Endothelial cell of umbilical vein (primary cell): ENCODE results near the gene ITGB1.

Source experiments
- EZH2 ChIP-seq: IDR thresholded peaks from 2 replicates; pipeline ENCODE4 v1.6.1; 2012; ENCODE audit warnings: borderline replicate concordance, low read depth, mild to moderate bottlenecking, moderate library complexity, low read length, inconsistent platforms; ENCODE audit not compliant: severe bottlenecking
- GATA2 ChIP-seq: IDR thresholded peaks from 2 replicates; pipeline ENCODE4 v1.7.0; 2011; ENCODE audit warnings: low read depth, mild to moderate bottlenecking, moderate library complexity, mixed read lengths, low read length; ENCODE audit not compliant: insufficient read length, insufficient read depth
- MYC ChIP-seq: IDR thresholded peaks from one replicate; pipeline ENCODE4 v1.6.1; 2011; ENCODE audit warnings: mild to moderate bottlenecking, low read depth, low read length
- POLR2A ChIP-seq: IDR thresholded peaks from 2 replicates; pipeline ENCODE4 v1.6.1; 2012; ENCODE audit warnings: low read depth, mild to moderate bottlenecking, control low read depth, low read length
- POLR2AphosphoS5 ChIP-seq: IDR thresholded peaks from 2 replicates; pipeline ENCODE4 v1.6.1; 2012; ENCODE audit warnings: low read depth, mild to moderate bottlenecking, control low read depth, low read length, moderate library complexity; ENCODE audit not compliant: insufficient read depth
- TF ChIP-seq, protein P1 (sequence below), 2 donors: IDR thresholded peaks; 1 replicate in 1 of 2; 2 replicates in 1 of 2; pipeline ENCODE4 v1.5.1; 2011; ENCODE audit warnings: low read length in 2 of 2, mild to moderate bottlenecking in 2 of 2, moderate library complexity in 2 of 2, control low read depth in 1 of 2, inconsistent platforms in 1 of 2, low read depth in 1 of 2; ENCODE audit not compliant: insufficient read depth in 1 of 2; ENCODE audit errors: extremely low read depth in 1 of 2
- TF ChIP-seq, protein P2 (sequence below): IDR thresholded peaks from 2 replicates; pipeline ENCODE4 v1.6.1; 2011; ENCODE audit not compliant: insufficient read depth, insufficient read length

DNA sequence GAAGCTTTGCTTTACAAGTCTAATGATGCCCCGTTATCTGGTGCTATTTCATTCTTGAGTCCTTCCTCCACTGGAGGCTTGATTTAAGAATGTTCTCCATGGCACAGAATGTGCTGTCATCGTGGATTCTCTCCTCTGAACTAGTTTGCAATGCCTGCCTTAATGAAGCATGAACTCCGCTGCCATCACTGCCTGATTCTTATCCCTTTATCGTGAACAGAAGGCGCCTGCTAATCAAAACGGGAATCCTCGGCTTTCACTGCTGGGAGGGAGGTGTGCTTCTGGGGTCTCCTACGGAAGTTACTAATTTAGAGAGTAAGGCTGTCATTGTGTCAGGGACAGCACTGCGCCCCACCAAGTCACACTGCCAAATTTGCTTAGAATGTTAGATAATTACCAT is 56.2 kb downstream of the ITGB1 start:
- TF ChIP-seq, protein P1, sequence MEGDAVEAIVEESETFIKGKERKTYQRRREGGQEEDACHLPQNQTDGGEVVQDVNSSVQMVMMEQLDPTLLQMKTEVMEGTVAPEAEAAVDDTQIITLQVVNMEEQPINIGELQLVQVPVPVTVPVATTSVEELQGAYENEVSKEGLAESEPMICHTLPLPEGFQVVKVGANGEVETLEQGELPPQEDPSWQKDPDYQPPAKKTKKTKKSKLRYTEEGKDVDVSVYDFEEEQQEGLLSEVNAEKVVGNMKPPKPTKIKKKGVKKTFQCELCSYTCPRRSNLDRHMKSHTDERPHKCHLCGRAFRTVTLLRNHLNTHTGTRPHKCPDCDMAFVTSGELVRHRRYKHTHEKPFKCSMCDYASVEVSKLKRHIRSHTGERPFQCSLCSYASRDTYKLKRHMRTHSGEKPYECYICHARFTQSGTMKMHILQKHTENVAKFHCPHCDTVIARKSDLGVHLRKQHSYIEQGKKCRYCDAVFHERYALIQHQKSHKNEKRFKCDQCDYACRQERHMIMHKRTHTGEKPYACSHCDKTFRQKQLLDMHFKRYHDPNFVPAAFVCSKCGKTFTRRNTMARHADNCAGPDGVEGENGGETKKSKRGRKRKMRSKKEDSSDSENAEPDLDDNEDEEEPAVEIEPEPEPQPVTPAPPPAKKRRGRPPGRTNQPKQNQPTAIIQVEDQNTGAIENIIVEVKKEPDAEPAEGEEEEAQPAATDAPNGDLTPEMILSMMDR (IDR thresholded peaks at IDR 0.05; ENCODE audit: extremely low read depth in 1 of 2, insufficient read depth in 1 of 2, low read depth in 1 of 2, low read length in 2 of 2), result no peak
- TF ChIP-seq EZH2, result no peak
- no peak for TF ChIP-seq POLR2AphosphoS5
- TF ChIP-seq MYC, result no peak
- TF ChIP-seq, protein P2, sequence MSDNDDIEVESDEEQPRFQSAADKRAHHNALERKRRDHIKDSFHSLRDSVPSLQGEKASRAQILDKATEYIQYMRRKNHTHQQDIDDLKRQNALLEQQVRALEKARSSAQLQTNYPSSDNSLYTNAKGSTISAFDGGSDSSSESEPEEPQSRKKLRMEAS, result no peak
- TF ChIP-seq GATA2, result no peak
- no peak for TF ChIP-seq POLR2A
